Activated T-cell treated with anti-CD3 and anti-CD28 coated beads, Interleukin-2, amount 50 U/mL, for 4 hours (primary cell): Measurements from ENCODE around the gene CABP7. TPM values are rescaled to one million over a fixed set of nuclear protein-coding genes. Genes with fewer than 3 reads are reported as not detected.

Source experiments
- ATAC-seq, 2 donors: fragments of 200-7000 bp; cut with Tn5 transposase; one replicate each; pipeline ENCODE4 v1.10.0; 2021
- DNase-seq: peaks from one replicate; pipeline ENCODE4 v3.0.0-alpha.2; 2020
- H3K27me3 Mint-ChIP-seq: one replicate; pipeline ENCODE4 v1.8.0; 2021; ENCODE audit warnings: low read depth, mixed read lengths
- H3K36me3 Mint-ChIP-seq: one replicate; pipeline ENCODE4 v1.8.0; 2022; ENCODE audit warnings: mixed read lengths; ENCODE audit not compliant: insufficient read depth
- H3K4me1 Mint-ChIP-seq: one replicate; pipeline ENCODE4 v1.8.0; 2021; ENCODE audit warnings: low read depth, mixed read lengths
- H3K4me3 Mint-ChIP-seq: one replicate; pipeline ENCODE4 v1.8.0; 2021; ENCODE audit warnings: mild to moderate bottlenecking, moderate library complexity, mixed read lengths
- H3K9me3 Mint-ChIP-seq: one replicate; pipeline ENCODE4 v1.8.0; 2021; ENCODE audit warnings: mixed read lengths
- total RNA-seq, 3 donors: library from RNA; stranded (reverse); gene quantifications; one replicate each; pipeline ENCODE4 v1.2.1, GENCODE V29; 2021

Gene CABP7
- total RNA-seq, 3 donors from 2014 or later = 0.11 to 0.20 (median 0.13) TPM

DNA sequence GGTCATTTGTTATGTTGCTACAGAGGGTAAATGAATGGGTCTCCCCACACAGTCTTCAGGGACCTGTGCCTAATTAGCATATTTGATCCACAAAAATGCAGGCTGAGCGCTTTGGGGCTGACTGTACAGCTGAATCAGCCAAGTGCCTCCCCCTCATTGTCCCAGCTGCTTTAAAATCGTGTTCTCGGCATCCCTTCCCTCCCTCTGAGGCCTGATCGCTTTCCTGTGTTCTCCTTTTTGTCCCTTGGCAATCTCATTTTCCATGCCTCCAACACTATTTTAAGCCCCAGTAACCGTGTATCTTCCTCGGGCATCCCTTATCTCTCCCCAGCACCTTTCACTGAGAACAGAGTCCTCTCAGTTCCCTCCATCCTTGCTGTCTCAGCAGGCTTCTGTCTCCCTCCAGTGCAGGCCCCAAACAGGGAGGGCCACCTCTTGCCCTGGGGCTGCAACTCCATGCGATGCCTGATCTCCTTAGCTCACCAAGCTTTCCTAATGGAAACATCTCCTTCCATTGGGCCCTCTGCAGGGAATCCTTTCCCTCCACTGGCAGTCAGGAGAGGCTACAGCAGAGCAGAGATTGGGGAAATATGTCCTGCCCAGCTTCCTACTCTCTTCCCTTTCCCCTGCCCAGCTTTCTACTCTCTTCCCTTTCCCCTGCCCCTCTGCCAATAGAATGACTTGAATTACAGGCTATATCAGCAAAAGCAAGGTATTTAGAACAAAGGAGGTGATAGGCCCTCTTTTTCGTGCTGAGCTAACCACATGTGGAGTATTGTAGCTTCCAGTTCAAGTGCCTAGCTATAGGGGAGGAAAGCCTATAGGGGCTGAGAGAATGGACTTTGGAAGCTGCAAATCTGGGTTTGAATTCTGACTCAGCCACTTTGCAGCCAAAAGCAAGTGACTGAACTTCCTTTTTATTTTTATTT, 61.2 kb downstream of the CABP7 start:
- H3K4me1 Mint-ChIP-seq = no peaks in the 10 kb centered on the region
- H3K9me3 Mint-ChIP-seq = no peaks in the 10 kb centered on the region
- H3K4me3 Mint-ChIP-seq = no peak overlapping the region
- DNase-seq = no peak
- no peaks in the 10 kb centered on the region for H3K27me3 Mint-ChIP-seq
- H3K36me3 Mint-ChIP-seq = no peaks in the 10 kb centered on the region
- no peak for ATAC-seq

Other genes starting within 250 kb of the CABP7 start
- 1 to 10 TPM; 5.8 to 8.3 (median 7.3) TPM for gene NEFH, start 239.8 kb upstream of the CABP7 start, total RNA-seq
- 10 to 100 TPM; 69.2 to 69.7 (median 69.5) TPM for gene THOC5, start 166.2 kb upstream of the CABP7 start, total RNA-seq
- gene NIPSNAP1, start 138.9 kb upstream of the CABP7 start, total RNA-seq = 10 to 100 TPM; 11.8 to 15.2 (median 12.9) TPM
- gene NF2, start 116.4 kb upstream of the CABP7 start, total RNA-seq = 10 to 100 TPM; 65.4 to 70.2 (median 66.0) TPM
- 10 to 100 TPM; 23.9 to 27.8 (median 26.5) TPM for gene ZMAT5, start 47.0 kb downstream of the CABP7 start, total RNA-seq
- 100 to 1,000 TPM in 1 of 3 donors, 10 to 100 TPM in 2; 90.9 to 103 (median 91.1) TPM for gene UQCR10, start 47.4 kb downstream of the CABP7 start, total RNA-seq
- 10 to 100 TPM; 83.5 to 95.7 (median 84.9) TPM for gene ASCC2, start 118.3 kb downstream of the CABP7 start, total RNA-seq
- 10 to 100 TPM; 15.2 to 19.8 (median 15.8) TPM for gene MTMR3, start 163.2 kb downstream of the CABP7 start, total RNA-seq